Measurements from ENCODE around the gene LCT. TPM values are rescaled to one million over a fixed set of nuclear protein-coding genes. Genes with fewer than 3 reads are reported as not detected.

Gene LCT
- total RNA-seq, 1 experiment from 2014 or later, result 0.82 TPM

- Mint-ChIP-seq H3K4me3 (ENCODE audit: unreplicated experiment) (no peak overlapping the region), H3K4me1 (ENCODE audit: low read depth, unreplicated experiment) (peaks cover 5% of the 10 kb centered on the region), H3K27me3 (ENCODE audit: insufficient read depth, unreplicated experiment) (no peaks in the 10 kb centered on the region), H3K36me3 (ENCODE audit: insufficient read depth, unreplicated experiment) (peaks cover 78% of the 10 kb centered on the region), H3K27ac (ENCODE audit: unreplicated experiment) (no peak overlapping the region), H3K9me3 (ENCODE audit: unreplicated experiment) (peaks cover 3% of the 10 kb centered on the region)
- no peak overlapping the region for H3K4me3 ChIP-seq (ENCODE audit: low read depth, low read length)
- peaks cover 5% of the 10 kb centered on the region for H3K9me3 ChIP-seq
- POLR2A ChIA-PET, result no interaction called here
- H3K36me3 ChIP-seq (ENCODE audit: control insufficient read depth, insufficient read depth, low read length), result peaks cover 2% of the 10 kb centered on the region; the same call in 1 of the 2 replicates
- intact Hi-C loops (cut with micrococcal nuclease; ENCODE audit: unreplicated experiment), result no loop called here
- no peaks in the 10 kb centered on the region for H3K27me3 ChIP-seq (replicated peaks; ENCODE audit: control insufficient read depth, insufficient read depth, low read length)
- TF ChIP-seq CTCF (IDR thresholded peaks at IDR 0.05; ENCODE audit: insufficient read depth in 1 of 2, low read depth in 1 of 2, low read length in 1 of 2, severe bottlenecking in 1 of 2, unreplicated experiment in 1 of 2), result no peak
- no TSS peak for BruUV-seq (replicated peaks)
- CTCF ChIA-PET, result no interaction called here
- peaks cover 8% of the 10 kb centered on the region; the same call in 1 of the 2 replicates for H3K4me1 ChIP-seq
- no peak for DNase-seq
Observed at GRCh38 chr2:135762022-135762421, 75.0 kb downstream of the LCT start.

GRCh38 chr2:135756692-135757091, 80.3 kb downstream of the LCT start:
- Mint-ChIP-seq H3K9me3 (ENCODE audit: unreplicated experiment) (peaks cover 17% of the 10 kb centered on the region), H3K4me1 (ENCODE audit: low read depth, unreplicated experiment) (no peaks in the 10 kb centered on the region), H3K36me3 (ENCODE audit: insufficient read depth, unreplicated experiment) (peaks cover 87% of the 10 kb centered on the region), H3K27me3 (ENCODE audit: insufficient read depth, unreplicated experiment) (no peaks in the 10 kb centered on the region), H3K27ac (ENCODE audit: unreplicated experiment) (no peak overlapping the region), H3K4me3 (ENCODE audit: unreplicated experiment) (no peak overlapping the region)
- no peak for TF ChIP-seq CTCF (IDR thresholded peaks at IDR 0.05; ENCODE audit: insufficient read depth in 1 of 2, low read depth in 1 of 2, low read length in 1 of 2, severe bottlenecking in 1 of 2, unreplicated experiment in 1 of 2)
- H3K27me3 ChIP-seq (replicated peaks; ENCODE audit: control insufficient read depth, insufficient read depth, low read length), result no peaks in the 10 kb centered on the region
- no peak for DNase-seq
- POLR2A ChIA-PET, result no interaction called here
- peaks cover 17% of the 10 kb centered on the region for H3K9me3 ChIP-seq
- intact Hi-C loops (cut with micrococcal nuclease; ENCODE audit: unreplicated experiment), result no loop called here
- H3K36me3 ChIP-seq (ENCODE audit: control insufficient read depth, insufficient read depth, low read length), result peaks cover 7% of the 10 kb centered on the region
- H3K4me3 ChIP-seq (ENCODE audit: low read depth, low read length), result no peak overlapping the region
- no TSS peak for BruUV-seq (replicated peaks)
- no peaks in the 10 kb centered on the region for H3K4me1 ChIP-seq
- CTCF ChIA-PET, result interaction anchor here (0.5 kb wide), 1 partner anchor 15 kb away, joined by 9 read pairs; no protein-coding TSS in a partner anchor

GRCh38 chr2:135755573-135755972, 81.4 kb downstream of the LCT start:
- H3K27me3 ChIP-seq (replicated peaks; ENCODE audit: control insufficient read depth, insufficient read depth, low read length), result no peaks in the 10 kb centered on the region
- H3K36me3 ChIP-seq (ENCODE audit: control insufficient read depth, insufficient read depth, low read length), result peaks cover 7% of the 10 kb centered on the region
- peaks cover 17% of the 10 kb centered on the region for H3K9me3 Mint-ChIP-seq (ENCODE audit: unreplicated experiment)
- no peaks in the 10 kb centered on the region for H3K4me1 Mint-ChIP-seq (ENCODE audit: low read depth, unreplicated experiment)
- no peaks in the 10 kb centered on the region for H3K4me1 ChIP-seq
- no TSS peak for BruUV-seq (replicated peaks)
- TF ChIP-seq CTCF (IDR thresholded peaks at IDR 0.05; ENCODE audit: insufficient read depth in 1 of 2, low read depth in 1 of 2, low read length in 1 of 2, severe bottlenecking in 1 of 2, unreplicated experiment in 1 of 2), result no peak
- CTCF ChIA-PET, result no interaction called here
- no peak overlapping the region for H3K4me3 Mint-ChIP-seq (ENCODE audit: unreplicated experiment)
- peaks cover 86% of the 10 kb centered on the region for H3K36me3 Mint-ChIP-seq (ENCODE audit: insufficient read depth, unreplicated experiment)
- peaks cover 17% of the 10 kb centered on the region for H3K9me3 ChIP-seq
- H3K4me3 ChIP-seq (ENCODE audit: low read depth, low read length), result no peak overlapping the region
- H3K27ac Mint-ChIP-seq (ENCODE audit: unreplicated experiment), result no peak overlapping the region
- no peak for DNase-seq
- no peaks in the 10 kb centered on the region for H3K27me3 Mint-ChIP-seq (ENCODE audit: insufficient read depth, unreplicated experiment)
- POLR2A ChIA-PET, result no interaction called here
- intact Hi-C loops (cut with micrococcal nuclease; ENCODE audit: unreplicated experiment), result no loop called here
